Right cardiac atrium (tissue), 5 donors: ENCODE data around the gene TRABD2B. TPM values are rescaled to one million over a fixed set of nuclear protein-coding genes. Genes with fewer than 3 reads are reported as not detected.

ENCODE experiments used
- ATAC-seq, 2 donors: fragments of 200-7000 bp; cut with Tn5 transposase; one replicate each; pipeline versions ENCODE4 v1.8.0 to v1.9.1; 2020; ENCODE audit warnings: moderate library complexity in 2 of 2, mild to moderate bottlenecking in 1 of 2
- DNase-seq, 3 donors: peaks; one replicate each; pipeline ENCODE4 v3.0.0-alpha.2; 2020
- H3K27ac ChIP-seq: one replicate; pipeline ENCODE4 v1.5.1; 2013; ENCODE audit warnings: mild to moderate bottlenecking, low read length, control low read depth, moderate library complexity
- H3K27me3 ChIP-seq: one replicate; pipeline ENCODE4 v1.6.1; 2013; ENCODE audit not compliant: control insufficient read depth, insufficient read depth
- H3K4me1 ChIP-seq: one replicate; pipeline ENCODE4 v1.6.1; 2013; ENCODE audit warnings: low read length; ENCODE audit not compliant: control insufficient read depth, insufficient read depth
- H3K4me3 ChIP-seq: one replicate; pipeline ENCODE4 v1.5.1; 2013; ENCODE audit warnings: low read length, control low read depth
- H3K9me3 ChIP-seq: one replicate; pipeline ENCODE4 v1.6.1; 2013; ENCODE audit warnings: low read length; ENCODE audit not compliant: control insufficient read depth
- WGBS: extraction: QIAGEN DNeasy Blood & Tissue Kit; methylation state at CpG from one replicate; pipeline ENCODE4 v1.1.7; 2013; 5-methylcytosine and 5-hydroxymethylcytosine counted together
- intact Hi-C, 4 donors: fragments of 100-400 bp; cut with DNase I; formaldehyde crosslinking; loops; one replicate each; pipeline versions ENCODE4 v1.11.0 to v1.14.0; 2022 to 2023
- polyA plus RNA-seq: library from polyadenylated mRNA; stranded (reverse); fragments of 200-250 nt; gene quantifications from one replicate; pipeline ENCODE4 v1.2.3, GENCODE V29; 2013
- total RNA-seq, 4 donors: library from RNA; stranded (reverse); fragmentation: NEBNext Ultra II Directional; extraction: Animal tissue kit (Norgen Biotek cat#: 25700); gene quantifications; one replicate each; pipeline ENCODE4 v1.2.1, GENCODE V29; 2021
- donor health status: healthy with polysubstance abuse.
- donor health status: DM: no; HTN: yes; CAD: no.
- donor health status: DM: no; HTN: no; CAD: no.
- donor health status: DM: no; HTN: yes; CAD: no; lungs with severe emphysema.
- donor health status: DM: yes; HTN: yes; CAD: no.

Gene TRABD2B
- total and polyA plus RNA-seq, 5 donors, result 6.7 to 23.7 (median 17.8) TPM

DNA sequence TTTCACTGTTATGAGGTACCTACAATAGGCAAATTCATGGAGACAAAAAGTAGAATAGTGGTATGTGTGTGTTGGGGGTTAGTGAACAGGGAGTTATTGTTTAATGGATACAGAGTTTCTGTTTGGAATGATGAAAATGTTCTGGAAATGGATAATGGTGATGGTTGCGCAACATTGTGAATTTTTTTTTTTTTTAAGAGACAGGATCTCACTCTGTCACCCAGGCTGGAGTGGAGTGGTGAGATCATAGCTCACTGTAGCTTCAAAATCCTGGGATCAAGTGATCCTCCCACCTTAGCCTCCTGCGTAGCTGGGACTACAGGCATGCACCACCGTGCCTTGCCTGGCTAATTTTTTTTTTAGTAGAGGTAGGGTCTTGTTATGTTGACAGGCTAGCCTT is 34.5 kb upstream of the TRABD2B start:
- H3K27me3 ChIP-seq, result no peaks in the 10 kb centered on the region
- no peak overlapping the region for H3K27ac ChIP-seq
- ATAC-seq (no peak), DNase-seq (no peak)
- intact Hi-C loops, result no loop called here
- WGBS, result 73% methylated on average over 3 of the region's 3 CpGs
- no peaks in the 10 kb centered on the region for H3K9me3 ChIP-seq
- no peaks in the 10 kb centered on the region for H3K4me1 ChIP-seq
- H3K4me3 ChIP-seq, result no peak overlapping the region

DNA sequence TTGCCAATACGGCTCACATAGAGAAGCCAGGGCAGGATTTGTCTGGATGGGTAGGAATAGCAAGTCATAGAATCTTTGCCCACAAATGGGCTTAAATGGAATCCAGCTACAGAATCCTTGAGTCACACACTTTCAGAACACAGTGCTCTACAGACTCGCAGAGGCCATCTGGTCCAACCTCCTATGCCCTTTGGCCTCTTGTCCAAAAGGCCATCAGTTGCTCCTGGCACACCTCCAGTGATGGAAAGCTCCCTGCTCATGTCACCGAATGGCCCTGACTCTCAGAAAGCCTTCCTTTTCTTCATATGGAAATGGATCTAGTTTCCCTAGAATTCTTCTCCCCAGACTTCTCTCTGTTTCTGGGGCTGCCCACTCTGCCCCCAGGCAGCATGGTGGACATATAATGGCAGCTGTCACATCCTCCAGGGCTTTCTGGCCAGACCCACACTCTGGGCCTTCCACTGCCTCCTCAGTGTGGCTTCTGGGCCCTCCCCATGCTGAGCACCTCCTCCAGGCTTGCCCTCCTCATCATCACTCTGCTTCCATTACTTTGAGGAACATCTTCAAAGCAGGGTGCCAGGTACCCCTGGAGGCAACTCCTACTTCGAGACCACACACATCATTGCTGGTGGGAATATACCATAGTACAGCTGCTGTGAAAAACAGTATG is 33.6 kb upstream of the TRABD2B start:
- H3K4me3 ChIP-seq, result no peak overlapping the region
- no peaks in the 10 kb centered on the region for H3K27me3 ChIP-seq
- no peak for ATAC-seq
- H3K9me3 ChIP-seq, result no peaks in the 10 kb centered on the region
- H3K27ac ChIP-seq, result no peak overlapping the region
- WGBS, result 77% methylated on average over 4 of the region's 4 CpGs
- intact Hi-C loops, result no loop called here
- DNase-seq, result no peak
- no peaks in the 10 kb centered on the region for H3K4me1 ChIP-seq

DNA sequence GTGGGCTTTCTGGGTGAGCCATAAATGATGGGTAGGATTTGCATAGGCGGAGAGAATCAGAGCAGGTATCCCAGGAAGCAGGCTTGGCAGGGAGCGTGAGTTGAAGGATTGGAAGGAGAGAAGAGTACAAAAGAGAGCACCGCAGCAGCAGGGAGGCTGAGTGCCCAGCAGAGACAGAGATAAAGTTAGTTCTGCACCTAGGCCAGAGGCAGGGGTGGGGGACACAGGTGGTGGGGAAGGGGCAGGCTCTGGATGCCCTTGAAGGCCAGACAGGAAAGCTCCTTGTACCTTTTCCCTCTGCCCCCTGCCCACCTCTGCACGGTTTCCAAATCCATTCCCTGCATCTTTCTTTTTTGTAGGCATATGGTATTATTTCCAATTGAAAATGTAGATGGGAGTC is 33.0 kb upstream of the TRABD2B start:
- no peak overlapping the region for H3K4me3 ChIP-seq
- 88% methylated on average over 4 of the region's 4 CpGs for WGBS
- no peaks in the 10 kb centered on the region for H3K4me1 ChIP-seq
- no peak for ATAC-seq
- intact Hi-C loops, result no loop called here
- DNase-seq, result no peak
- no peaks in the 10 kb centered on the region for H3K9me3 ChIP-seq
- no peaks in the 10 kb centered on the region for H3K27me3 ChIP-seq
- no peak overlapping the region for H3K27ac ChIP-seq

DNA sequence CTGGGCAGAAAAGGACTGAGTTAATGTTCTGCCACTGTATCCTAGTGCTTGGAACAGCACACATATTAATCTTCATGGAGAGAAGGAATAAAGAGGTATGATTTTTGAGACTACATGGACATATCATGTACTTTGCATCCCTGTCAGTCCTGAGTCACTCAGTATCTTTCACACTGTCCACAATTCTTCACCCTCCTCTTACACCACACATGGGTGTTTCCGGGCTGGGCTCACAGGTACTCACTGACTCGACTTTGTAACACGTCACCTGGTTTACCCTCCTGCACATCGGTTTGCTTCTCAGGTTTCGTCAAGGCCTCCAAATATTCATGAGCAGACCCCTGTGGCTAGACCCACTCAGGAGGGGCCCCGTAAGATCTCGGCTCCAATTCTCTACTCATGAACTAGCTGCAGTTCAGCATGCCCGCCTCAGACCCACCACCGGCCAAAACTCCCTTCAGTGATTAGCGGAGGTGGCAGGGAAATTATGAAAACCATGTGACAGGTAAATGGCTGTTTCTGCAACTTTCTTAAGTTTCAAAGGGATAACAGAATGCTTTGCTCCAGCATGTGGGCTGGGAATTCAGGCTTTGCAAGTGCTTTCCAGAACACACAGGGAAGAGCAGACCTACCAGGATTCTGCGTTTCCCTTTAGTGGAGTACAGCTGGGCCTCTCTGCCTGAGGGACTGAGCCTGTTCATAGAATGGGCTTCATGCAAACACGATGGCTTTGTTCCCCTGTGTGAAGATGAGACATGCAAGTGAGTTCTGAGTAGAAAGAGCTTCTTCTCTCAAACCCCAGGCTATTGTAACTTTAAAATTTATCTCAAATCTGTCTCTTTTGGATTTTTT is 31.3 kb upstream of the TRABD2B start:
- intact Hi-C loops, result no loop called here
- H3K27me3 ChIP-seq, result no peaks in the 10 kb centered on the region
- no peaks in the 10 kb centered on the region for H3K4me1 ChIP-seq
- H3K4me3 ChIP-seq, result no peak overlapping the region
- WGBS, result 86% methylated on average over 12 of the region's 12 CpGs
- no peak overlapping the region for H3K27ac ChIP-seq
- ATAC-seq, result no peak
- DNase-seq, result no peak
- no peaks in the 10 kb centered on the region for H3K9me3 ChIP-seq

- Histone ChIP-seq H3K27me3 (no peaks in the 10 kb centered on the region), H3K4me3 (no peak overlapping the region), H3K9me3 (no peaks in the 10 kb centered on the region), H3K4me1 (no peaks in the 10 kb centered on the region), H3K27ac (no peak overlapping the region)
- 91% methylated on average over 2 of the region's 2 CpGs for WGBS
- ATAC-seq (no peak), DNase-seq (no peak)
- intact Hi-C loops, result no loop called here
These were observed 30.3 kb upstream of the TRABD2B start for GRCh38 chr1:48027533-48027835.

DNA sequence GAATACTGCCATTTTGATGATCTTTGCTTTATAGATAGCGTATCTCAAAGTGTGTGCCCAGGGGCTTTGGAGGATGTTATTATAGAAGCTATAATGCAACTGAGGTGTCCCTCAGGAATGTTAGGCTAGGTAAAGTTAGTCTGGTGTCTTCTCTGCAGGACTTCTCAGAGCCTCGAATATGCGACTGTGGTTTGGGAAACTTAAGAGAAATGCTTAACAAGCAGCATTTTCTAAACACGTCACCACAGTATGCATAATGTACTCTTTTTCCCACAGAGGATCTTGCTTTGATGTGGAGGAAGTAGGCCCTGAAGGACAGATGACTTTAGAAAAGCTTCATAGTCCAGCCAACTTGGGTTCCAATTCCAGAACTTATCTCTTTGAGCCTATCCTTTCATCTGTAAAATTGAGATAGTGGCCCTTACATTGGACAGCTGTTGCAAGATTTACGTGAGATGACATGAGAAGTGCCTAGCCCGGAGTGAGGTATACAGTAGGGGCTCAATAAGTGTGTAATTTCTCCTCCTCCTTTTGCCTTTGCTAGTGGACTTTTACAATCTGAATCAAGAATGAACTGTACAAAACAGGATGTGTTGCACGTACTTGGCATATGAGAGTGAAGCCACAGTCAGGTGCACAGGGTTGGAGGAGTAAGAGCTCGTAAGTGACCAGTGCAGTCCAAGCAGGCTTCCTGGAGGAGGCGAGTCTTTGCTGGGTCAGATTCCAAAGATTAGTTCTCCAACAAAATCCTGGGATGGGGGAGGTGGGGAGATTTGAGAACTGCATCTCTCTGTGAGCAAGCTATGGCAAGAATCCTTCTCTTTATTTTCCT is 29.7 kb upstream of the TRABD2B start:
- intact Hi-C loops, result no loop called here
- Histone ChIP-seq H3K4me1 (no peaks in the 10 kb centered on the region), H3K4me3 (no peak overlapping the region), H3K27me3 (no peaks in the 10 kb centered on the region), H3K9me3 (no peaks in the 10 kb centered on the region), H3K27ac (no peak overlapping the region)
- 93% methylated on average over 9 of the region's 9 CpGs for WGBS
- no peak for ATAC-seq
- DNase-seq, result no peak

DNA sequence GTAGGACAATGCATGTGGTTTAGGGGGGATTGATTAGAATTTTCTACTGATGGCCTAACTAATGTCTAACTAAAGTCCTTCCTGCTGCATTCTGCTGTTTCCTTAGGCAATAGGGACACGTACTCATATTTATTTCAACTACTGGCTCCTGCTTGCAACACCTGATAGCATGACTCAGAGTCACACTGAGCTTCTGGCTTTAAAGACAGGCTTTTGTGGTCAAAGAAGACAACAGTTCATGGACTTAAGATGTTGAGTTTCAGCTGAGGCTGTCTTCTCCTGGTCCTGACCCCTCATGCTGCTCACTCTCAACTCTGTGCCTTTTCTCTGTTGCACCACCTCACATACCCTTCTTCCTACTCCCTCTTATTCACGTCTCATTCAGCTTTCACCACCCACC is 29.1 kb upstream of the TRABD2B start:
- Histone ChIP-seq H3K27me3 (no peaks in the 10 kb centered on the region), H3K4me3 (no peak overlapping the region), H3K4me1 (no peaks in the 10 kb centered on the region), H3K27ac (no peak overlapping the region), H3K9me3 (no peaks in the 10 kb centered on the region)
- no peak for ATAC-seq
- DNase-seq, result no peak
- intact Hi-C loops, result no loop called here
- WGBS, result 68% methylated on average over 2 of the region's 2 CpGs

DNA sequence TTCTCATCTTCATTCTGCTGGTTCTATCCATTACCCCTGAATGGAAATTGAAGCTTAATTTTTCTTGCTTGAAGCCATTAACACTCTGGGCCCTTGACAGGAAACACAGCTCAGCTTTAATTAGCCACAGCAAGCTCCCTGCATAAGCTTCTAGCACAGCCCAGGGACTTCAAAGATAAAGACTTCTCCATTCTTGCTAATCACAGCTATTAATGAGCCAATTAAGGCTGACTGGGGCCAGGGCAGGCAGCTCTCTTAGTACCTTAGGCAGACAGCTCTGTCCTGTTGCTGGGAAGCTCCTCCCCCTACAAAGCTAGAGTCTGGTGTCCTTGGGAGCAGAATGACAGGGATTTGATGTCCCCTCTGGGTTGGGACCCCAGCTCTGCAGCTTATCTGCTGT is 27.9 kb upstream of the TRABD2B start:
- intact Hi-C loops, result no loop called here
- Histone ChIP-seq H3K27ac (no peak overlapping the region), H3K4me1 (peaks cover 4% of the 10 kb centered on the region), H3K27me3 (no peaks in the 10 kb centered on the region), H3K9me3 (no peaks in the 10 kb centered on the region), H3K4me3 (no peak overlapping the region)
- DNase-seq, result no peak
- ATAC-seq, result no peak

DNA sequence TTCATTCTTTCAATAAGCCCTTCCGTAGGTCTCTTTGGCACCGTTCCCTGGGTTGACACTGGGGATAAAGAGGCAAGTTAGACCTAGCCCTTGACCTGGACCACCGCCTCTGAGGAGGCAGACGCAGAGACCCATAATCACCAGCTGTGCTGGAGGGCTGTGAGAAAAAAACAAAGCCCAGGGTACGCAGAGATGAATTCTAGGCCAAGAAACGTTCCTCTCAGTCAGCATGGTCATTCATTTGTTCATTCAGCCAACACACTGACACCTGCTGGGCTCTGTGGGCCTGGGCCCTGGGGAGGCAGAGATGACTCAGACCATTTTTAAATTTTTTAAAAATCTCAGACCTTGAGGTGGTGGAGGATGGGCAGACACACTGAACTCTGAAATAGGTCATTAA is 26.3 kb upstream of the TRABD2B start:
- Histone ChIP-seq H3K9me3 (no peaks in the 10 kb centered on the region), H3K27ac (no peak overlapping the region), H3K4me3 (no peak overlapping the region), H3K27me3 (no peaks in the 10 kb centered on the region), H3K4me1 (peaks cover 8% of the 10 kb centered on the region)
- intact Hi-C loops, result no loop called here
- DNase-seq, result no peak
- 85% methylated on average over 6 of the region's 6 CpGs for WGBS
- no peak for ATAC-seq

- WGBS, result 78% methylated on average over 3 of the region's 3 CpGs
- no peak for DNase-seq
- Histone ChIP-seq H3K27ac (no peak overlapping the region), H3K9me3 (no peaks in the 10 kb centered on the region), H3K4me3 (no peak overlapping the region), H3K4me1 (peaks cover 8% of the 10 kb centered on the region), H3K27me3 (no peaks in the 10 kb centered on the region)
- intact Hi-C loops, result no loop called here
- ATAC-seq, result no peak
These were observed 25.1 kb upstream of the TRABD2B start for GRCh38 chr1:48022306-48022705.

- intact Hi-C loops, result no loop called here
- ATAC-seq, result no peak
These were observed 24.6 kb upstream of the TRABD2B start for GRCh38 chr1:48021792-48022191.

More at GRCh38 chr1:48021792-48022191, 24.6 kb upstream of the TRABD2B start:
- WGBS, result 74% methylated on average over 2 of the region's 2 CpGs
- no peak for DNase-seq
- Histone ChIP-seq H3K27me3 (no peaks in the 10 kb centered on the region), H3K4me3 (no peak overlapping the region), H3K27ac (no peak overlapping the region), H3K9me3 (no peaks in the 10 kb centered on the region), H3K4me1 (peaks cover 8% of the 10 kb centered on the region)
